Neutrophil (primary cell): ENCODE data around the gene ACTBL2.

Source experiments
- H3K27ac ChIP-seq: fragments of 200-600 bp; sonication (generic); 2 replicates; pipeline ENCODE4 v1.5.1; 2016; ENCODE audit warnings: mild to moderate bottlenecking, moderate library complexity
- H3K27me3 ChIP-seq: fragments of 200-600 bp; sonication (generic); 2 replicates; pipeline ENCODE4 v1.6.0; 2016; ENCODE audit warnings: mild to moderate bottlenecking
- H3K36me3 ChIP-seq: fragments of 200-600 bp; sonication (generic); 2 replicates; pipeline ENCODE4 v1.5.1; 2017
- H3K4me1 ChIP-seq, 2 experiments: fragments of 200-600 bp in 1 of 2; sonication (generic) in 1 of 2; 1 replicate in 1 of 2; 2 replicates in 1 of 2; pipeline versions ENCODE4 v1.5.1 to v1.6.1; 2013 to 2016; ENCODE audit warnings: low read depth in 1 of 2, low read length in 1 of 2, mild to moderate bottlenecking in 1 of 2, moderate library complexity in 1 of 2; ENCODE audit not compliant: control insufficient read depth in 1 of 2, insufficient read depth in 1 of 2
- H3K4me3 ChIP-seq, 2 experiments: fragments of 200-600 bp in 1 of 2; sonication (generic) in 1 of 2; 1 replicate in 1 of 2; 2 replicates in 1 of 2; pipeline ENCODE4 v1.5.1; 2013 to 2016; ENCODE audit warnings: low read depth in 1 of 2, low read length in 1 of 2, mild to moderate bottlenecking in 1 of 2, moderate library complexity in 1 of 2
- H3K9me3 ChIP-seq: fragments of 200-600 bp; sonication (generic); 2 replicates; pipeline ENCODE4 v1.5.1; 2016
- CTCF ChIP-seq: fragments of 200-600 bp; sonication (generic); IDR thresholded peaks from 2 replicates; pipeline ENCODE4 v1.5.1; 2016; ENCODE audit warnings: antibody characterized with exemption

ACTBL2 gene

GRCh38 chr5:57445006-57445704 is 37.5 kb downstream of the ACTBL2 start:
- H3K27ac ChIP-seq = no peak overlapping the region
- TF ChIP-seq CTCF = no peak
- H3K27me3 ChIP-seq = no peaks in the 10 kb centered on the region
- no peaks in the 10 kb centered on the region for H3K36me3 ChIP-seq
- no peak overlapping the region for H3K4me3 ChIP-seq
- H3K4me1 ChIP-seq = no peaks in the 10 kb centered on the region
- no peaks in the 10 kb centered on the region for H3K9me3 ChIP-seq

- H3K27ac ChIP-seq = no peak overlapping the region
- no peaks in the 10 kb centered on the region for H3K36me3 ChIP-seq
- no peaks in the 10 kb centered on the region for H3K9me3 ChIP-seq
- H3K4me3 ChIP-seq = no peak overlapping the region
- H3K27me3 ChIP-seq = no peaks in the 10 kb centered on the region
- TF ChIP-seq CTCF = no peak
- H3K4me1 ChIP-seq = no peaks in the 10 kb centered on the region
Observed at GRCh38 chr5:57442080-57442839, 40.4 kb downstream of the ACTBL2 start.

GRCh38 chr5:57441557-57441956 is 41.1 kb downstream of the ACTBL2 start:
- Histone ChIP-seq H3K9me3 (no peaks in the 10 kb centered on the region), H3K27me3 (no peaks in the 10 kb centered on the region), H3K4me3 (no peak overlapping the region), H3K4me1 (no peaks in the 10 kb centered on the region), H3K36me3 (no peaks in the 10 kb centered on the region), H3K27ac (no peak overlapping the region)
- no peak for TF ChIP-seq CTCF

GRCh38 chr5:57439601-57440000 is 43.0 kb downstream of the ACTBL2 start:
- no peaks in the 10 kb centered on the region for H3K27me3 ChIP-seq
- no peak overlapping the region for H3K4me3 ChIP-seq
- H3K27ac ChIP-seq = no peak overlapping the region
- TF ChIP-seq CTCF = no peak
- H3K36me3 ChIP-seq = no peaks in the 10 kb centered on the region
- H3K9me3 ChIP-seq = no peaks in the 10 kb centered on the region
- H3K4me1 ChIP-seq = no peaks in the 10 kb centered on the region

GRCh38 chr5:57437976-57438805 is 44.4 kb downstream of the ACTBL2 start:
- H3K27ac ChIP-seq = no peak overlapping the region
- no peaks in the 10 kb centered on the region for H3K27me3 ChIP-seq
- no peaks in the 10 kb centered on the region for H3K4me1 ChIP-seq
- H3K4me3 ChIP-seq = no peak overlapping the region
- no peak for TF ChIP-seq CTCF
- no peaks in the 10 kb centered on the region for H3K9me3 ChIP-seq
- no peaks in the 10 kb centered on the region for H3K36me3 ChIP-seq
